Lung (tissue), 12 donors: ENCODE results near the gene RMND1. TPM values are rescaled to one million over a fixed set of nuclear protein-coding genes. Genes with fewer than 3 reads are reported as not detected.

Experiments
- ATAC-seq: fragments of 200-7000 bp; cut with Tn5 transposase; one replicate; pipeline ENCODE4 v1.9.1; 2020; ENCODE audit warnings: moderate number of reproducible peaks; ENCODE audit not compliant: insufficient read depth, low FRiP score
- DNase-seq, 3 donors: peaks; one replicate each; pipeline ENCODE4 v3.0.0-alpha.2; 2013 to 2017
- H3K27ac ChIP-seq, 2 donors: one replicate each; pipeline ENCODE4 v1.5.1; 2013; ENCODE audit warnings: mild to moderate bottlenecking in 2 of 2, moderate library complexity in 2 of 2, control low read depth in 1 of 2, inconsistent platforms in 1 of 2, low read depth in 1 of 2, low read length in 1 of 2
- H3K27me3 ChIP-seq, 3 donors: one replicate each; pipeline ENCODE4 v1.5.1; 2013; ENCODE audit warnings: low read length in 2 of 3; ENCODE audit not compliant: control insufficient read depth in 3 of 3, insufficient read depth in 3 of 3
- H3K36me3 ChIP-seq, 4 donors: one replicate each; pipeline ENCODE4 v1.5.1; 2013; ENCODE audit warnings: low read length in 4 of 4, mild to moderate bottlenecking in 1 of 4, moderate library complexity in 1 of 4; ENCODE audit not compliant: control insufficient read depth in 4 of 4, insufficient read depth in 4 of 4
- H3K4me1 ChIP-seq, 5 donors: one replicate each; pipeline ENCODE4 v1.5.1; 2013; ENCODE audit warnings: low read length in 5 of 5, mild to moderate bottlenecking in 2 of 5, moderate library complexity in 1 of 5; ENCODE audit not compliant: control insufficient read depth in 5 of 5, insufficient read depth in 5 of 5
- H3K4me3 ChIP-seq: one replicate; pipeline ENCODE4 v1.5.1; 2013; ENCODE audit warnings: mild to moderate bottlenecking, control low read depth, moderate library complexity
- H3K9ac ChIP-seq, 2 donors: one replicate each; pipeline ENCODE4 v1.5.1; 2013; ENCODE audit warnings: low read length in 2 of 2, control low read depth in 1 of 2; ENCODE audit not compliant: insufficient read depth in 1 of 2
- H3K9me3 ChIP-seq, 4 donors: one replicate each; pipeline ENCODE4 v1.5.1; 2013; ENCODE audit warnings: low read length in 3 of 4, mild to moderate bottlenecking in 1 of 4, moderate library complexity in 1 of 4; ENCODE audit not compliant: control insufficient read depth in 4 of 4, insufficient read depth in 3 of 4
- WGBS, 2 donors: extraction: QIAGEN DNeasy Blood & Tissue Kit; methylation state at CpG; one replicate each; pipeline ENCODE4 v1.1.7; 2013; 5-methylcytosine and 5-hydroxymethylcytosine counted together
- polyA plus RNA-seq, 2 donors: library from polyadenylated mRNA; stranded (reverse); fragments of 200-250 nt; gene quantifications; one replicate each; pipeline ENCODE4 v1.2.1, GENCODE V29; 2013
- total RNA-seq, 2 donors: library from RNA; depleted of rRNA in 1 of 2; stranded (reverse); fragments of >200 nt in 1 of 2; gene quantifications; one replicate each; pipeline ENCODE4 v1.2.1, GENCODE V29; 2014 to 2021
- TF ChIP-seq, protein P1 (sequence below): IDR thresholded peaks from 2 replicates; pipeline ENCODE4 v1.5.1; 2012; ENCODE audit warnings: mild to moderate bottlenecking; ENCODE audit errors: control extremely low read depth, extremely low read depth
- donor health status: control.
- donor health status: control.
- donor health status: Bipolar disorder and iron deficiency.
- donor health status: healthy.
- donor health status: DM: yes; HTN: yes; CAD: no.

RMND1 gene
- total and polyA plus RNA-seq, 4 donors: 10.2 to 43.2 (median 21.9) TPM

DNA sequence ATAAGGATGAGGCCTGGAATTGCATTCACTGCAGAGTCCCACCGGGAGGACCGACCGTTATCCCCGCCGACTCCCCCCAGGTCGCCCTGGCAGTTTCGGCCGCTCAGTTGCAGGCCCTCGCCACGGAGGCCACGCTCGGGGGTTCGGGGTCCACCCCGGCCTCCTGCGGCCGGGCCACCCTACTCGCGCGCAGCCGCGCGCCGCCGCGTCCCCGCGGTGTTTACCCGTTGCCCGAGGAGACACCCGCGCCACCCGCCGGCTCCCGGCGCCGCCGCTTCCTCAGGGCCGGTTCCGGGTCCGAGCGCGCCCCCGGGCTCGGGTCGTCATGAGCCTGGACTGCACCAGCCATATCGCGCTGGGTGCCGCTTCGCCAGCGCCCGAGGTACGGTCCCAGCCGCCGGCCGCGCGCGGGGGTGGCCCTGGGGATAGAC lies 41.9 kb upstream of the RMND1 start, which contains the start of gene CCDC170:
Gene CCDC170 (plus strand): TSS at position 214 of the 431 bp plus-strand sequence. CDS start 112 bp downstream, at position 326.
- ATAC-seq: peak; percentile 54
- Histone ChIP-seq H3K4me1 (peaks cover 0 to 7% (median 0%) of the 10 kb centered on the region in 5 donors), H3K9me3 (no peaks in the 10 kb centered on the region), H3K9ac (peak within 1 kb of the TSS; percentile 45 to 63), H3K4me3 (peak within 1 kb of the TSS; percentile 49), H3K27ac (peak within 1 kb of the TSS in 1 of 2 donors; percentile 68), H3K27me3 (peaks cover 0 to 26% (median 9%) of the 10 kb centered on the region in 3 donors), H3K36me3 (no peaks in the 10 kb centered on the region)
- TF ChIP-seq, protein P1, sequence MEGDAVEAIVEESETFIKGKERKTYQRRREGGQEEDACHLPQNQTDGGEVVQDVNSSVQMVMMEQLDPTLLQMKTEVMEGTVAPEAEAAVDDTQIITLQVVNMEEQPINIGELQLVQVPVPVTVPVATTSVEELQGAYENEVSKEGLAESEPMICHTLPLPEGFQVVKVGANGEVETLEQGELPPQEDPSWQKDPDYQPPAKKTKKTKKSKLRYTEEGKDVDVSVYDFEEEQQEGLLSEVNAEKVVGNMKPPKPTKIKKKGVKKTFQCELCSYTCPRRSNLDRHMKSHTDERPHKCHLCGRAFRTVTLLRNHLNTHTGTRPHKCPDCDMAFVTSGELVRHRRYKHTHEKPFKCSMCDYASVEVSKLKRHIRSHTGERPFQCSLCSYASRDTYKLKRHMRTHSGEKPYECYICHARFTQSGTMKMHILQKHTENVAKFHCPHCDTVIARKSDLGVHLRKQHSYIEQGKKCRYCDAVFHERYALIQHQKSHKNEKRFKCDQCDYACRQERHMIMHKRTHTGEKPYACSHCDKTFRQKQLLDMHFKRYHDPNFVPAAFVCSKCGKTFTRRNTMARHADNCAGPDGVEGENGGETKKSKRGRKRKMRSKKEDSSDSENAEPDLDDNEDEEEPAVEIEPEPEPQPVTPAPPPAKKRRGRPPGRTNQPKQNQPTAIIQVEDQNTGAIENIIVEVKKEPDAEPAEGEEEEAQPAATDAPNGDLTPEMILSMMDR: no peak
- DNase-seq: peak; percentile 71 to 75 (median 73)
- WGBS, 2 donors: 0 to 1% methylated on average over 47 to 58 of the region's 58 CpGs

DNA sequence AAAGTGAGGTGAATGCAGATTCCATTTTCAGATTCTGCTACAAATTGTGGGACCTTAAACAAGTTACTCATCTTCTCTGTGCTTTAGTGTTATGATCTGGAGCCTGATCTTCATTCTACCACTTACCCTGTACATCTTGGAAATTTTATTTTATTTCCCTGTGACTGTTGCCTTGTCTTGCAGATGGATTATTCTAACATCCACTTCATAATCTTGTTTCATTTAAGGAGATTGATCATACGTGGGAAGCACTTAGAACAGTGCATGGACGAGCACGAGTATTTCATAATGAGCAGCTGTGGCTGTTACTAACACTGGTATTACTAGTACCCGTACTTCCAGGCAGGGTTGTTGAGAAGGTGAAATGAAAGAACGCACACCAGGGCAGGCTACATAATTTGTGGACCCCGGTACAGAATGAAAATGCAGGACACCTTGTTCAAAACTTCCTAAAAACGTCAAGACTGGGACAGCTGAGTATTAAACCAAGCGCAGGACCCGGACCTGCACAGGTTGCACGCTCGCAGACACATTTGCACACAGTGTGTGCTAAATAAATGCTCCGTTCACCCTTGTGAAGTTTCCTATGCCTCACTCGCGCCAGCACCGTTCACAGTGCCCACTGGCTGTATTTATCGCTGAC lies 41.4 kb upstream of the RMND1 start:
- ATAC-seq (no peak), DNase-seq (no peak)
- H3K27me3 ChIP-seq: peaks cover 0 to 26% (median 9%) of the 10 kb centered on the region in 3 donors
- peak overlapping the region; percentile 45 to 63 for H3K9ac ChIP-seq
- TF ChIP-seq, protein P1: no peak
- H3K4me1 ChIP-seq: peaks cover 0 to 7% (median 0%) of the 10 kb centered on the region in 5 donors
- no peaks in the 10 kb centered on the region for H3K9me3 ChIP-seq
- peak overlapping the region; percentile 49 for H3K4me3 ChIP-seq
- peak overlapping the region in 1 of 2 donors; percentile 68 for H3K27ac ChIP-seq
- H3K36me3 ChIP-seq: no peaks in the 10 kb centered on the region
- 36 to 39% methylated on average over 16 of the region's 16 CpGs for WGBS, 2 donors

DNA sequence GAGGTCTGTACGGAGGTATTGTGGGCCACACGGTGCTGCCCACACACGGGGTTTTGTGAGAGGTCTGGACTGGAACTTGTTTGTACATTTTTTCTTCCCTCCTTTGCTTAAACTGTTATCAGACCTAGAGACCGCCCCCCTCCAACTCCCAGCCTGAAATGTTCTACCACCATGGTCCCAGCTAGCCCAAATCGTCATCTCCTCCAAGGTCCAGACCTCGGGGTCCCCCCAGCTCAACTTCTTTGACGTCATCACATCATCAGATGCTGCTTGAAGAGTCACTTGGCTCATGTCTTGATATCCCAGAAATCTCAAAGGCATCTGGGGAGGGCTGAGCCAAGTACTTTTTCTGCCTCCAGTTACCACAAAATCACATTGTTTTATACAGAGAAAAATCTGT lies 39.1 kb upstream of the RMND1 start:
- TF ChIP-seq, protein P1: no peak
- Histone ChIP-seq H3K4me1 (peaks cover 0 to 7% (median 0%) of the 10 kb centered on the region in 5 donors), H3K36me3 (no peaks in the 10 kb centered on the region), H3K9ac (no peak overlapping the region), H3K9me3 (no peaks in the 10 kb centered on the region), H3K4me3 (no peak overlapping the region), H3K27ac (no peak overlapping the region), H3K27me3 (peaks cover 0 to 19% (median 9%) of the 10 kb centered on the region in 3 donors)
- WGBS, 2 donors: 74 to 83% methylated on average over 7 of the region's 7 CpGs
- ATAC-seq: no peak
- DNase-seq: no peak
